K562 (cell line): ENCODE data around the gene ATXN2L. TPM values are rescaled to one million over a fixed set of nuclear protein-coding genes. Genes with fewer than 3 reads are reported as not detected.

Experiments used
- ATAC-seq: fragments of 200-7000 bp; cut with Tn5 transposase; 3 replicates; pipeline ENCODE4 v1.9.1; 2020; ENCODE audit warnings: moderate library complexity
- BruUV-seq: library from RNA; stranded (reverse); fragments of 400-500 nt; replicated peaks from 2 replicates; lab custom pipeline; 2021; lab: Mats Ljungman, UMichigan
- CTCF ChIA-PET: fragments of 300-600 bp; formaldehyde crosslinking; extraction: SDS; loops from one replicate; lab custom pipeline; 2021; ENCODE audit warnings: low intra/inter-chr PET ratio; lab: Yijun Ruan, JAX
- POLR2A ChIA-PET: fragments of 300-600, 350-650 bp; sonication (Branson Sonifier 250); formaldehyde crosslinking; extraction: SDS; loops from one replicate; lab custom pipeline; 2021; ENCODE audit warnings: antibody characterized with exemption, inconsistent platforms; lab: Yijun Ruan, JAX
- DNase-seq, 4 experiments: peaks; one replicate each; pipeline versions ENCODE4 v3.0.0 to v3.0.0-alpha.2; 2011 to 2018; ENCODE audit warnings: low spot score in 3 of 4, mixed read lengths in 3 of 4; ENCODE audit errors: extremely low read depth in 1 of 4
- FAIRE-seq: peaks from 2 replicates; lab custom pipeline; 2011; peaks lifted over from hg19 to GRCh38; lab: Jason Lieb, UNC
- H2AFZ ChIP-seq: 2 replicates; pipeline ENCODE4 v1.6.0; 2011; ENCODE audit warnings: low read depth, low read length, control low read depth, inconsistent platforms
- H3K27ac ChIP-seq: fragments of 200-600 bp; 3 replicates; pipeline ENCODE4 v1.8.0; 2011; ENCODE audit warnings: low read depth, mild to moderate bottlenecking, control low read depth, inconsistent platforms, low read length, moderate library complexity, mixed read lengths; ENCODE audit errors: extremely low read depth
- H3K27me3 ChIP-seq, 2 experiments: fragments of 300-600 bp in 1 of 2; 2 replicates in 1 of 2; 3 replicates in 1 of 2; pipeline versions ENCODE4 v1.6.0 to v1.8.0; 2011; ENCODE audit warnings: inconsistent platforms in 2 of 2, low read length in 2 of 2, mild to moderate bottlenecking in 1 of 2, mixed read lengths in 1 of 2, moderate library complexity in 1 of 2; ENCODE audit not compliant: control insufficient read depth in 2 of 2, insufficient read depth in 2 of 2
- H3K36me3 ChIP-seq: fragments of 300-600 bp; 3 replicates; pipeline ENCODE4 v1.8.0; 2011; ENCODE audit warnings: mild to moderate bottlenecking, low read length, inconsistent platforms; ENCODE audit not compliant: control insufficient read depth, insufficient read depth
- H3K4me1 ChIP-seq, 2 experiments: fragments of 200-600 bp in 1 of 2; replicated peaks in 1 of 2; 2 replicates in 1 of 2; 3 replicates in 1 of 2; pipeline versions ENCODE4 v1.5.1 to v1.8.0; 2011; ENCODE audit warnings: inconsistent platforms in 2 of 2, low read length in 2 of 2, mild to moderate bottlenecking in 1 of 2, mixed read lengths in 1 of 2, moderate library complexity in 1 of 2; ENCODE audit not compliant: control insufficient read depth in 2 of 2, insufficient read depth in 2 of 2
- H3K4me2 ChIP-seq: 2 replicates; pipeline ENCODE4 v1.6.1; 2011; ENCODE audit warnings: low read length, control low read depth, inconsistent platforms, mixed read lengths; ENCODE audit not compliant: insufficient read depth
- H3K4me3 ChIP-seq: fragments of 200-600 bp; sonication (generic), shearing (Covaris generic); 2 replicates; pipeline ENCODE4 v1.5.1; 2016; ENCODE audit warnings: control low read depth, inconsistent platforms
- H3K79me2 ChIP-seq: fragments of 200-600 bp; 3 replicates; pipeline ENCODE4 v1.8.0; 2011; ENCODE audit warnings: low read length, inconsistent platforms; ENCODE audit not compliant: control insufficient read depth, insufficient read depth
- H3K9ac ChIP-seq, 2 experiments: 2 replicates each; pipeline versions ENCODE4 v1.6.0 to v1.6.1; 2011; ENCODE audit warnings: low read depth in 2 of 2, low read length in 2 of 2, control low read depth in 1 of 2, inconsistent platforms in 1 of 2, mild to moderate bottlenecking in 1 of 2, mixed read lengths in 1 of 2; ENCODE audit not compliant: insufficient read depth in 1 of 2
- H3K9me1 ChIP-seq: one replicate; pipeline ENCODE4 v1.6.0; 2011; ENCODE audit warnings: inconsistent platforms, mild to moderate bottlenecking, low read length, moderate library complexity; ENCODE audit not compliant: control insufficient read depth, insufficient read depth
- H3K9me3 ChIP-seq: replicated peaks from 2 replicates; pipeline ENCODE4 v1.5.1; 2011; ENCODE audit warnings: low read depth, low read length, inconsistent platforms; ENCODE audit not compliant: control insufficient read depth, insufficient read depth
- H4K20me1 ChIP-seq: replicated peaks from 2 replicates; pipeline ENCODE4 v1.6.1; 2011; ENCODE audit warnings: low read length, inconsistent platforms, mixed read lengths; ENCODE audit not compliant: control insufficient read depth, insufficient read depth
- ARID4B ChIP-seq: sonication (generic); formaldehyde crosslinking; IDR thresholded peaks from 2 replicates; pipeline ENCODE4 v1.8.0; 2022; ENCODE audit warnings: mild to moderate bottlenecking, missing genetic modification reagents
- CREB1 ChIP-seq, 2 experiments: sonication (generic) in 1 of 2; formaldehyde crosslinking in 1 of 2; IDR thresholded peaks; 2 replicates each; pipeline versions ENCODE4 v1.6.1 to v1.8.0; 2012 to 2022; ENCODE audit warnings: inconsistent platforms in 1 of 2, mild to moderate bottlenecking in 1 of 2, missing genetic modification reagents in 1 of 2, moderate library complexity in 1 of 2
- CXXC5 ChIP-seq: fragments of 250-450 bp; sonication (Bioruptor Pico); IDR thresholded peaks from 2 replicates; pipeline ENCODE4 v1.8.0; 2022; ENCODE audit warnings: inconsistent platforms, mild to moderate bottlenecking, moderate library complexity
- GATA2 ChIP-seq: sonication (generic); formaldehyde crosslinking; IDR thresholded peaks from 2 replicates; pipeline ENCODE4 v1.4.0; 2020; ENCODE audit warnings: mild to moderate bottlenecking, missing genetic modification reagents
- MAZ ChIP-seq, 2 experiments: fragments of 450-650 bp in 1 of 2; sonication (generic) in 1 of 2; formaldehyde crosslinking; IDR thresholded peaks in 1 of 2; conservative IDR thresholded peaks in 1 of 2; 2 replicates each; pipeline versions ENCODE4 v1.4.0 to v1.5.0; 2020; ENCODE audit warnings: mild to moderate bottlenecking in 1 of 2, missing genetic modification reagents in 1 of 2
- MIER1 ChIP-seq: fragments of 450-650 bp; IDR thresholded peaks from 2 replicates; pipeline ENCODE4 v1.6.1; 2016; ENCODE audit warnings: antibody characterized with exemption, mild to moderate bottlenecking, low read depth
- MYC ChIP-seq, 2 experiments: fragments of 250-450 bp in 1 of 2; sonication (Bioruptor Pico) in 1 of 2; IDR thresholded peaks; 2 replicates each; pipeline versions ENCODE4 v1.5.1 to v1.6.1; 2012 to 2021; ENCODE audit warnings: low read depth in 2 of 2, borderline replicate concordance in 1 of 2, improper control_type of control experiment in 1 of 2, low read length in 1 of 2, mild to moderate bottlenecking in 1 of 2, moderate library complexity in 1 of 2
- PHB2 ChIP-seq: fragments of 450-650 bp; IDR thresholded peaks from 2 replicates; pipeline ENCODE4 v1.6.1; 2017; ENCODE audit warnings: low read depth
- POLR2B ChIP-seq: fragments of 450-650 bp; IDR thresholded peaks from 2 replicates; pipeline ENCODE4 v1.6.1; 2018; ENCODE audit warnings: low read depth; ENCODE audit not compliant: partially characterized antibody
- SMARCA4 ChIP-seq: fragments of 450-650 bp; IDR thresholded peaks from 2 replicates; pipeline ENCODE4 v1.6.1; 2016
- SNRNP70 ChIP-seq: fragments of 200-400 bp; formaldehyde crosslinking; optimal IDR thresholded peaks from 2 replicates; pipeline ENCODE3; 2017; ENCODE audit warnings: low read depth, low read length
- SOX6 ChIP-seq: fragments of 450-650 bp; IDR thresholded peaks from 2 replicates; pipeline ENCODE4 v1.6.1; 2014; ENCODE audit warnings: mild to moderate bottlenecking
- TARDBP ChIP-seq: fragments of 450-650 bp; IDR thresholded peaks from 2 replicates; pipeline ENCODE4 v1.6.1; 2016
- TCF7L2 ChIP-seq: fragments of 150-350 bp; IDR thresholded peaks from 2 replicates; pipeline ENCODE4 v1.6.1; 2016; ENCODE audit warnings: low read depth, mild to moderate bottlenecking, low read length, moderate library complexity
- ZBTB26 ChIP-seq: fragments of 450-650 bp; formaldehyde crosslinking; IDR thresholded peaks from 2 replicates; pipeline ENCODE4 v1.4.0; 2022; ENCODE audit warnings: missing genetic modification characterization
- ZNF133 ChIP-seq: fragments of 250-450 bp; sonication (Bioruptor Pico); IDR thresholded peaks from 2 replicates; pipeline ENCODE4 v1.4.0; 2020; ENCODE audit warnings: mild to moderate bottlenecking
- WGBS: fragments of 100-300 bp; shearing (Covaris generic); methylation state at CpG from one replicate; pipeline ENCODE4 v1.1.6; 2016; ENCODE audit warnings: low coverage, mixed read lengths; ENCODE audit not compliant: insufficient coverage; ENCODE audit errors: missing lambda C conversion rate; 5-methylcytosine and 5-hydroxymethylcytosine counted together
- in situ Hi-C: fragments of 300-500 bp; cut with MboI; formaldehyde crosslinking; loops from 4 replicates; pipeline ENCODE4 v1.15.0; 2018; ENCODE audit warnings: inconsistent platforms, mixed read lengths
- intact Hi-C: fragments of 100-400 bp; cut with micrococcal nuclease; formaldehyde crosslinking; loops from 2 replicates; pipeline ENCODE4 v1.14.2; 2022
- polyA plus RNA-seq, 8 experiments: library from polyadenylated mRNA; depleted of rRNA in 4 of 8; stranded (reverse) in 5 of 8; unstranded in 3 of 8; fragments of >200 nt; fragmentation: Nextera tagmentation in 2 of 8; fragmentation: Illumina TruSeq in 1 of 8; extraction: Ambion mirVana in 2 of 8; extraction: Trizol in 1 of 8; gene quantifications; 2 replicates each; pipeline versions ENCODE4 v1.2.1 to v1.2.3, GENCODE V29; 2011 to 2014; ENCODE audit warnings: inconsistent platforms in 1 of 8, missing spikeins in 1 of 8
- total RNA-seq, 7 experiments: library from RNA; depleted of rRNA in 6 of 7; stranded (reverse); fragments of >200 nt in 6 of 7; fragmentation: Illumina TruSeq in 2 of 7; extraction: Trizol in 2 of 7; gene quantifications; 2 replicates each; pipeline versions ENCODE4 v1.2.1 to v1.2.3, GENCODE V29; 2011 to 2021; ENCODE audit warnings: low replicate concordance in 1 of 7

Gene ATXN2L
- total and polyA plus RNA-seq, 9 of the 15 experiments (the other 6 are each of a cell fraction or from before 2014, with no cell fraction given) = 3.8 to 280 (median 37.2) TPM

- peak within 1 kb of the TSS; percentile 98 for H3K4me3 ChIP-seq
- CTCF ChIA-PET = interaction anchor here (0.6 to 1.1 kb wide), 2 partner anchors 17 to 1186 kb away, joined by 3 to 5 read pairs; partner anchors contain the start of gene SH2B1
- no peaks in the 10 kb centered on the region for H3K9me3 ChIP-seq
- H3K9ac ChIP-seq = peak within 1 kb of the TSS; percentile 81 to 99
- H3K4me2 ChIP-seq = peak within 1 kb of the TSS; percentile 98
- DNase-seq = peak; percentile 91 to 99 (median 94)
- peak; percentile 96 for ATAC-seq
- peaks cover 4 to 24% of the 10 kb centered on the region in 2 experiments; a peak in 3 of 5 replicates for H3K4me1 ChIP-seq
- H3K27ac ChIP-seq = peak within 1 kb of the TSS; percentile 87
- H3K36me3 ChIP-seq = peaks cover 37% of the 10 kb centered on the region
- no peaks in the 10 kb centered on the region for H4K20me1 ChIP-seq
- POLR2A ChIA-PET = interaction anchor here (0.6 to 10.1 kb wide), 7 partner anchors 10 to 98 kb away, joined by 3 to 100 read pairs (median 14); partner anchors contain the start of gene SH2B1
- peak within 1 kb of the TSS; percentile 94 for H2AFZ ChIP-seq
- H3K9me1 ChIP-seq = no peaks in the 10 kb centered on the region
- intact Hi-C loops (loop anchor here (1.0 to 5.0 kb wide), 2 partner anchors 17 to 36 kb away; partner anchors contain the start of gene SH2B1), in situ Hi-C loops (no loop called here)
- no TSS peak for BruUV-seq
- 2% methylated on average over 54 of the region's 73 CpGs for WGBS
- peak; percentile 100 for FAIRE-seq
- H3K27me3 ChIP-seq = no peaks in the 10 kb centered on the region
- peaks cover 36% of the 10 kb centered on the region for H3K79me2 ChIP-seq
- TF ChIP-seq POLR2B (peak; percentile 66), SMARCA4 (no peak), MYC (IDR thresholded peaks at IDR 0.05; ENCODE audit: low read depth, low read length) (no peak; the same call in none of the 2 replicates), MYC (CRISPR knock-in tag; IDR thresholded peaks at IDR 0.05; ENCODE audit: borderline replicate concordance, low read depth) (peak; percentile 43; the same call in 1 of the 2 replicates), TCF7L2 (0 out of 2 replicates have a peak, but pooled peaks have one; percentile 25), GATA2 (CRISPR knock-in tag) (no peak), MAZ (CRISPR knock-in tag; conservative IDR thresholded peaks at IDR 0.05 in 1 of 2, IDR thresholded peaks at IDR 0.05 in 1 of 2) (peak; percentile 92 to 99), SNRNP70 (no peak), CXXC5 (CRISPR knock-in tag) (peak; percentile 96), CREB1 (IDR thresholded peaks at IDR 0.05) (peak; percentile 99), CREB1 (CRISPR knock-in tag; IDR thresholded peaks at IDR 0.05) (peak; percentile 99), PHB2 (no peak), SOX6 (no peak; the same call in 1 of the 2 replicates), ARID4B (peak; percentile 92), MIER1 (no peak), ZNF133 (CRISPR knock-in tag) (no peak), TARDBP (peak; percentile 35; the same call in 1 of the 2 replicates), ZBTB26 (CRISPR knock-in tag) (no peak)
Measured at GRCh38 chr16:28846080-28846932, 23.5 kb downstream of the ATXN2L start, which contains the start of gene TUFM. Gene TUFM (minus strand): TSS chr16:28846348. CDS start chr16:28846269, 79 bp downstream.
